Measurements from ENCODE around the gene SEMA6B. TPM values are rescaled to one million over a fixed set of nuclear protein-coding genes. Genes with fewer than 3 reads are reported as not detected.

Gene SEMA6B
- total and polyA plus RNA-seq, 2 donors (not counting 3 experiments of a cell fraction or from before 2014, with no cell fraction given) = 97.8 to 176 TPM

GRCh38 chr19:4570402-4570801, 10.9 kb upstream of the SEMA6B start:
- peaks cover 3% of the 10 kb centered on the region for H3K79me2 ChIP-seq (ENCODE audit: control insufficient read depth, insufficient read depth, low read length)
- no peak overlapping the region for H3K4me2 ChIP-seq (ENCODE audit: insufficient read depth, low read length)
- no peaks in the 10 kb centered on the region for H3K9me3 ChIP-seq (replicated peaks; ENCODE audit: control insufficient read depth, insufficient read depth, low read length)
- no TSS peak for BruUV-seq (replicated peaks)
- dilution Hi-C loops (cut with MboI; ENCODE audit: extremely low pct_ligation_motif_present, low sequenced_read_pairs) (no loop called here), intact Hi-C loops (cut with micrococcal nuclease) (no loop called here)
- DNase-seq (ENCODE audit: low read depth, low spot score) (no peak), FAIRE-seq (no peak)
- no peak overlapping the region for H3K9ac ChIP-seq (replicated peaks; ENCODE audit: extremely low read depth, insufficient read depth, low read length)
- no peak overlapping the region for H2AFZ ChIP-seq (ENCODE audit: low read depth, low read length)
- H3K27me3 ChIP-seq (ENCODE audit: control insufficient read depth in 2 of 2, insufficient read depth in 2 of 2, low read length in 2 of 2) = no peaks in the 10 kb centered on the region
- no peaks in the 10 kb centered on the region for H3K9me1 ChIP-seq (replicated peaks; ENCODE audit: control insufficient read depth, extremely low read depth, insufficient read depth, low read length)
- no peak overlapping the region for H3K4me3 ChIP-seq (replicated peaks in 1 of 3; ENCODE audit: insufficient read depth in 1 of 3, low read depth in 1 of 3, low read length in 3 of 3)
- TF ChIP-seq MYC (IDR thresholded peaks at IDR 0.05; ENCODE audit: low read depth, low read length) (no peak), POLR2A (IDR thresholded peaks at IDR 0.05; ENCODE audit: low read depth, low read length) (no peak), MAX (IDR thresholded peaks at IDR 0.05; ENCODE audit: insufficient read depth, insufficient read length) (no peak), JUN (IDR thresholded peaks at IDR 0.05; ENCODE audit: borderline replicate concordance, insufficient read depth, insufficient read length, low read depth) (no peak)
- TF ChIP-seq, protein P1, sequence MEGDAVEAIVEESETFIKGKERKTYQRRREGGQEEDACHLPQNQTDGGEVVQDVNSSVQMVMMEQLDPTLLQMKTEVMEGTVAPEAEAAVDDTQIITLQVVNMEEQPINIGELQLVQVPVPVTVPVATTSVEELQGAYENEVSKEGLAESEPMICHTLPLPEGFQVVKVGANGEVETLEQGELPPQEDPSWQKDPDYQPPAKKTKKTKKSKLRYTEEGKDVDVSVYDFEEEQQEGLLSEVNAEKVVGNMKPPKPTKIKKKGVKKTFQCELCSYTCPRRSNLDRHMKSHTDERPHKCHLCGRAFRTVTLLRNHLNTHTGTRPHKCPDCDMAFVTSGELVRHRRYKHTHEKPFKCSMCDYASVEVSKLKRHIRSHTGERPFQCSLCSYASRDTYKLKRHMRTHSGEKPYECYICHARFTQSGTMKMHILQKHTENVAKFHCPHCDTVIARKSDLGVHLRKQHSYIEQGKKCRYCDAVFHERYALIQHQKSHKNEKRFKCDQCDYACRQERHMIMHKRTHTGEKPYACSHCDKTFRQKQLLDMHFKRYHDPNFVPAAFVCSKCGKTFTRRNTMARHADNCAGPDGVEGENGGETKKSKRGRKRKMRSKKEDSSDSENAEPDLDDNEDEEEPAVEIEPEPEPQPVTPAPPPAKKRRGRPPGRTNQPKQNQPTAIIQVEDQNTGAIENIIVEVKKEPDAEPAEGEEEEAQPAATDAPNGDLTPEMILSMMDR (IDR thresholded peaks at IDR 0.05; ENCODE audit: extremely low read depth in 1 of 2, insufficient read depth in 1 of 2, low read depth in 1 of 2, low read length in 2 of 2) = no peak
- peaks cover 27% of the 10 kb centered on the region for H3K4me1 ChIP-seq (ENCODE audit: control insufficient read depth, extremely low read depth, insufficient read depth, low read length)
- peaks cover 0 to 3% of the 10 kb centered on the region in 2 experiments for H3K36me3 ChIP-seq (ENCODE audit: control insufficient read depth in 2 of 2, extremely low read depth in 1 of 2, insufficient read depth in 2 of 2, low read length in 2 of 2)
- CTCF ChIA-PET = interaction anchor here (1.2 to 7.1 kb wide), 4 partner anchors 11 to 67 kb away, joined by 3 to 66 read pairs (median 44); partner anchors contain the start of gene SEMA6B
- H3K27ac ChIP-seq (ENCODE audit: insufficient read depth, low read depth, low read length) = no peak overlapping the region
- no peaks in the 10 kb centered on the region for H4K20me1 ChIP-seq (replicated peaks; ENCODE audit: control insufficient read depth, extremely low read depth, insufficient read depth, low read length)
- POLR2A ChIA-PET = no interaction called here

- CTCF ChIA-PET = interaction anchor here (0.7 to 7.1 kb wide), 11 partner anchors 8 to 98 kb away, joined by 3 to 66 read pairs (median 4); partner anchors contain the start of gene SEMA6B
Measured at GRCh38 chr19:4568886-4569285, 9.4 kb upstream of the SEMA6B start.

More at GRCh38 chr19:4568886-4569285, 9.4 kb upstream of the SEMA6B start:
- FAIRE-seq (no peak), DNase-seq (ENCODE audit: low read depth, low spot score) (no peak)
- dilution Hi-C loops (cut with MboI; ENCODE audit: extremely low pct_ligation_motif_present, low sequenced_read_pairs) = no loop called here
- TF ChIP-seq FOS (IDR thresholded peaks at IDR 0.05; ENCODE audit: borderline replicate concordance, insufficient read depth, low read length) (no peak), JUN (IDR thresholded peaks at IDR 0.05; ENCODE audit: borderline replicate concordance, insufficient read depth, insufficient read length, low read depth) (no peak), MAX (IDR thresholded peaks at IDR 0.05; ENCODE audit: insufficient read depth, insufficient read length) (no peak), MYC (IDR thresholded peaks at IDR 0.05; ENCODE audit: low read depth, low read length) (no peak), EZH2 (IDR thresholded peaks at IDR 0.05; ENCODE audit: borderline replicate concordance, low read depth, low read length, severe bottlenecking) (no peak), POLR2AphosphoS5 (IDR thresholded peaks at IDR 0.05; ENCODE audit: insufficient read depth, low read depth, low read length) (no peak), GATA2 (IDR thresholded peaks at IDR 0.05; ENCODE audit: insufficient read depth, insufficient read length, low read depth, low read length) (no peak), POLR2A (IDR thresholded peaks at IDR 0.05; ENCODE audit: low read depth, low read length) (no peak)
- H3K9me3 ChIP-seq (replicated peaks; ENCODE audit: control insufficient read depth, insufficient read depth, low read length) = no peaks in the 10 kb centered on the region
- no peak overlapping the region for H2AFZ ChIP-seq (ENCODE audit: low read depth, low read length)
- intact Hi-C loops (cut with micrococcal nuclease) = no loop called here
- no peak overlapping the region for H3K4me3 ChIP-seq (replicated peaks in 1 of 3; ENCODE audit: insufficient read depth in 1 of 3, low read depth in 1 of 3, low read length in 3 of 3)
- H3K27me3 ChIP-seq (ENCODE audit: control insufficient read depth in 2 of 2, insufficient read depth in 2 of 2, low read length in 2 of 2) = no peaks in the 10 kb centered on the region
- BruUV-seq (replicated peaks) = no TSS peak
- peaks cover 3% of the 10 kb centered on the region for H3K79me2 ChIP-seq (ENCODE audit: control insufficient read depth, insufficient read depth, low read length)
- peaks cover 19% of the 10 kb centered on the region for H3K4me1 ChIP-seq (ENCODE audit: control insufficient read depth, extremely low read depth, insufficient read depth, low read length)
- no peaks in the 10 kb centered on the region for H3K9me1 ChIP-seq (replicated peaks; ENCODE audit: control insufficient read depth, extremely low read depth, insufficient read depth, low read length)
- H3K27ac ChIP-seq (ENCODE audit: insufficient read depth, low read depth, low read length) = no peak overlapping the region
- H4K20me1 ChIP-seq (replicated peaks; ENCODE audit: control insufficient read depth, extremely low read depth, insufficient read depth, low read length) = no peaks in the 10 kb centered on the region
- POLR2A ChIA-PET = no interaction called here
- H3K9ac ChIP-seq (replicated peaks; ENCODE audit: extremely low read depth, insufficient read depth, low read length) = no peak overlapping the region
- peaks cover 0 to 3% of the 10 kb centered on the region in 2 experiments for H3K36me3 ChIP-seq (ENCODE audit: control insufficient read depth in 2 of 2, extremely low read depth in 1 of 2, insufficient read depth in 2 of 2, low read length in 2 of 2)
- no peak overlapping the region for H3K4me2 ChIP-seq (ENCODE audit: insufficient read depth, low read length)

Measured in endothelial cell of umbilical vein (primary cell).